SU-DHL-6 (cell line): ENCODE data around the gene BRI3.

Experiments
- CTCF ChIP-seq: fragments of 200-600 bp; sonication (generic); IDR thresholded peaks from one replicate; pipeline ENCODE4 v1.5.1; 2017; ENCODE audit warnings: antibody characterized with exemption, mild to moderate bottlenecking, low read length, moderate library complexity; ENCODE audit not compliant: insufficient read depth, poor library complexity, severe bottlenecking
- EZH2phosphoT487 ChIP-seq: fragments of 200-600 bp; sonication (generic), shearing (Covaris generic); conservative IDR thresholded peaks from 2 replicates; pipeline ENCODE4 v1.6.1; 2018; ENCODE audit warnings: mild to moderate bottlenecking, antibody characterized with exemption, low read length, moderate library complexity, mixed read lengths

GRCh38 chr7:98283887-98284222 lies 2.4 kb downstream of the BRI3 start:
- TF ChIP-seq CTCF: no peak
- no peak for TF ChIP-seq EZH2phosphoT487
